Effector memory CD8-positive, alpha-beta T cell (primary cell): ENCODE results near the gene SPATS1.
"Not testable (repeated sequence)": the region's sequence is repeated elsewhere in the genome, so short reads cannot be mapped to it uniquely, and the experiment has no call there.

ENCODE experiments used
- ATAC-seq: fragments of 150-1000 bp; cut with Tn5 transposase; replicated peaks from 2 replicates; pipeline ENCODE4 v1.10.0; 2021; ENCODE audit warnings: mild to moderate bottlenecking, moderate library complexity
- DNase-seq, 3 experiments: peaks; one replicate each; pipeline ENCODE4 v3.0.0; 2021
- H3K27ac Mint-ChIP-seq, 2 donors: one replicate each; pipeline ENCODE4 v1.8.0; 2022; ENCODE audit warnings: mild to moderate bottlenecking in 2 of 2, mixed read lengths in 2 of 2, moderate library complexity in 2 of 2
- H3K27me3 Mint-ChIP-seq, 2 donors: one replicate each; pipeline ENCODE4 v1.8.0; 2022; ENCODE audit warnings: mixed read lengths in 2 of 2
- H3K36me3 Mint-ChIP-seq: one replicate; pipeline ENCODE4 v1.8.0; 2022; ENCODE audit warnings: mild to moderate bottlenecking, moderate library complexity, mixed read lengths; ENCODE audit not compliant: insufficient read depth
- H3K4me1 Mint-ChIP-seq, 2 donors: one replicate each; pipeline ENCODE4 v1.8.0; 2022; ENCODE audit warnings: low read depth in 2 of 2, mixed read lengths in 2 of 2
- H3K4me3 Mint-ChIP-seq, 2 donors: one replicate each; pipeline ENCODE4 v1.8.0; 2022; ENCODE audit warnings: mild to moderate bottlenecking in 2 of 2, mixed read lengths in 2 of 2, moderate library complexity in 2 of 2
- H3K9me3 Mint-ChIP-seq, 2 donors: one replicate each; pipeline ENCODE4 v1.8.0; 2022; ENCODE audit warnings: mixed read lengths in 2 of 2

The SPATS1 gene

GRCh38 chr6:44339763-44340625 lies 2.5 kb upstream of the SPATS1 start:
- H3K4me1 Mint-ChIP-seq = no peaks in the 10 kb centered on the region
- H3K27me3 Mint-ChIP-seq = peaks cover 44 to 59% of the 10 kb centered on the region in 2 donors
- H3K27ac Mint-ChIP-seq = no peak overlapping the region
- no peaks in the 10 kb centered on the region for H3K9me3 Mint-ChIP-seq
- no peaks in the 10 kb centered on the region for H3K36me3 Mint-ChIP-seq
- ATAC-seq (no peak), DNase-seq (no peak)
- no peak overlapping the region for H3K4me3 Mint-ChIP-seq

- ATAC-seq (no peak), DNase-seq (no peak)
- Mint-ChIP-seq H3K9me3 (no peaks in the 10 kb centered on the region), H3K36me3 (no peaks in the 10 kb centered on the region), H3K27ac (no peak overlapping the region), H3K4me1 (no peaks in the 10 kb centered on the region), H3K27me3 (peaks cover 43 to 70% of the 10 kb centered on the region in 2 donors), H3K4me3 (no peak overlapping the region)
These were observed 1.2 kb upstream of the SPATS1 start for GRCh38 chr6:44341095-44341890.

- Mint-ChIP-seq H3K9me3 (no peaks in the 10 kb centered on the region), H3K4me1 (no peaks in the 10 kb centered on the region), H3K4me3 (no peak overlapping the region), H3K27ac (no peak overlapping the region), H3K36me3 (no peaks in the 10 kb centered on the region), H3K27me3 (peaks cover 43 to 68% of the 10 kb centered on the region in 2 donors)
- no peak for ATAC-seq
- DNase-seq = no peak
These were observed 398 bp upstream of the SPATS1 start for GRCh38 chr6:44342052-44342451.

- not testable (repeated sequence) for H3K4me3 Mint-ChIP-seq, H3K36me3 Mint-ChIP-seq, DNase-seq, H3K9me3 Mint-ChIP-seq, H3K27ac Mint-ChIP-seq, H3K4me1 Mint-ChIP-seq, ATAC-seq
- peaks cover 37 to 53% of the 10 kb centered on the region in 2 donors for H3K27me3 Mint-ChIP-seq
These were observed 4.4 kb downstream of the SPATS1 start for GRCh38 chr6:44346818-44347217.

GRCh38 chr6:44349904-44350649 lies 7.6 kb downstream of the SPATS1 start:
- no peak for ATAC-seq
- no peak overlapping the region for H3K27ac Mint-ChIP-seq
- no peaks in the 10 kb centered on the region for H3K36me3 Mint-ChIP-seq
- no peak for DNase-seq
- peaks cover 4 to 20% of the 10 kb centered on the region in 2 donors for H3K27me3 Mint-ChIP-seq
- H3K4me1 Mint-ChIP-seq = no peaks in the 10 kb centered on the region
- no peak overlapping the region for H3K4me3 Mint-ChIP-seq
- H3K9me3 Mint-ChIP-seq = no peaks in the 10 kb centered on the region

GRCh38 chr6:44350650-44350994 lies 8.2 kb downstream of the SPATS1 start:
- not testable (repeated sequence) for H3K27ac Mint-ChIP-seq, H3K4me3 Mint-ChIP-seq, ATAC-seq, H3K9me3 Mint-ChIP-seq, H3K36me3 Mint-ChIP-seq, DNase-seq, H3K4me1 Mint-ChIP-seq
- peaks cover 0 to 15% of the 10 kb centered on the region in 2 donors for H3K27me3 Mint-ChIP-seq

- H3K27me3 Mint-ChIP-seq = peaks cover 12 to 25% of the 10 kb centered on the region in 2 donors
- H3K27ac Mint-ChIP-seq = no peak overlapping the region
- H3K9me3 Mint-ChIP-seq = no peaks in the 10 kb centered on the region
- no peak for DNase-seq
- no peak overlapping the region for H3K4me3 Mint-ChIP-seq
- no peaks in the 10 kb centered on the region for H3K36me3 Mint-ChIP-seq
- no peaks in the 10 kb centered on the region for H3K4me1 Mint-ChIP-seq
- no peak for ATAC-seq
These were observed 9.8 kb downstream of the SPATS1 start for GRCh38 chr6:44352259-44352658.

- peaks cover 22 to 35% of the 10 kb centered on the region in 2 donors for H3K27me3 Mint-ChIP-seq
- H3K36me3 Mint-ChIP-seq = no peaks in the 10 kb centered on the region
These were observed 10.9 kb downstream of the SPATS1 start for GRCh38 chr6:44353336-44353735.

GRCh38 chr6:44355640-44356039 lies 13.2 kb downstream of the SPATS1 start:
- DNase-seq = no peak
- Mint-ChIP-seq H3K27ac (no peak overlapping the region), H3K27me3 (peaks cover 25 to 27% of the 10 kb centered on the region in 2 donors), H3K4me3 (no peak overlapping the region), H3K4me1 (no peaks in the 10 kb centered on the region), H3K36me3 (no peaks in the 10 kb centered on the region), H3K9me3 (no peaks in the 10 kb centered on the region)
- ATAC-seq = no peak

More at GRCh38 chr6:44353336-44353735, 10.9 kb downstream of the SPATS1 start:
- H3K27ac Mint-ChIP-seq = no peak overlapping the region
- no peak overlapping the region for H3K4me3 Mint-ChIP-seq
- H3K9me3 Mint-ChIP-seq = no peaks in the 10 kb centered on the region
- H3K4me1 Mint-ChIP-seq = no peaks in the 10 kb centered on the region
- ATAC-seq (no peak), DNase-seq (no peak)

GRCh38 chr6:44356487-44356886 lies 14.0 kb downstream of the SPATS1 start:
- DNase-seq (no peak), ATAC-seq (no peak)
- H3K9me3 Mint-ChIP-seq = no peaks in the 10 kb centered on the region
- no peak overlapping the region for H3K4me3 Mint-ChIP-seq
- H3K4me1 Mint-ChIP-seq = no peaks in the 10 kb centered on the region
- no peak overlapping the region for H3K27ac Mint-ChIP-seq
- no peaks in the 10 kb centered on the region for H3K36me3 Mint-ChIP-seq
- peaks cover 27 to 29% of the 10 kb centered on the region in 2 donors for H3K27me3 Mint-ChIP-seq

- Mint-ChIP-seq H3K27ac (no peak overlapping the region), H3K36me3 (no peaks in the 10 kb centered on the region), H3K4me3 (no peak overlapping the region), H3K9me3 (no peaks in the 10 kb centered on the region), H3K27me3 (peaks cover 37 to 38% of the 10 kb centered on the region in 2 donors), H3K4me1 (no peaks in the 10 kb centered on the region)
- DNase-seq = no peak
- ATAC-seq = no peak
These were observed 17.5 kb downstream of the SPATS1 start for GRCh38 chr6:44359973-44360372.

GRCh38 chr6:44361947-44362346 lies 19.5 kb downstream of the SPATS1 start:
- Mint-ChIP-seq H3K4me1 (no peaks in the 10 kb centered on the region), H3K4me3 (no peak overlapping the region), H3K36me3 (no peaks in the 10 kb centered on the region), H3K27me3 (peaks cover 23 to 29% of the 10 kb centered on the region in 2 donors), H3K9me3 (no peaks in the 10 kb centered on the region), H3K27ac (no peak overlapping the region)
- DNase-seq = no peak
- no peak for ATAC-seq

GRCh38 chr6:44363377-44363926 lies 21.0 kb downstream of the SPATS1 start:
- H3K4me3 Mint-ChIP-seq = no peak overlapping the region
- no peak for ATAC-seq
- no peaks in the 10 kb centered on the region for H3K36me3 Mint-ChIP-seq
- H3K9me3 Mint-ChIP-seq = no peaks in the 10 kb centered on the region
- H3K27ac Mint-ChIP-seq = no peak overlapping the region
- peaks cover 24 to 26% of the 10 kb centered on the region in 2 donors for H3K27me3 Mint-ChIP-seq
- DNase-seq = no peak
- H3K4me1 Mint-ChIP-seq = no peaks in the 10 kb centered on the region
